K562 (cell line): ENCODE results near the gene BIRC5. TPM values are rescaled to one million over a fixed set of nuclear protein-coding genes. Genes with fewer than 3 reads are reported as not detected.

Source experiments
- ATAC-seq: fragments of 200-7000 bp; cut with Tn5 transposase; 3 replicates; pipeline ENCODE4 v1.9.1; 2020; ENCODE audit warnings: moderate library complexity
- BruUV-seq: library from RNA; stranded (reverse); fragments of 400-500 nt; replicated peaks from 2 replicates; lab custom pipeline; 2021; lab: Mats Ljungman, UMichigan
- CTCF ChIA-PET: fragments of 300-600 bp; formaldehyde crosslinking; extraction: SDS; loops from one replicate; lab custom pipeline; 2021; ENCODE audit warnings: low intra/inter-chr PET ratio; lab: Yijun Ruan, JAX
- POLR2A ChIA-PET: fragments of 300-600, 350-650 bp; sonication (Branson Sonifier 250); formaldehyde crosslinking; extraction: SDS; loops from one replicate; lab custom pipeline; 2021; ENCODE audit warnings: antibody characterized with exemption, inconsistent platforms; lab: Yijun Ruan, JAX
- DNase-seq, 4 experiments: peaks; one replicate each; pipeline versions ENCODE4 v3.0.0 to v3.0.0-alpha.2; 2011 to 2018; ENCODE audit warnings: low spot score in 3 of 4, mixed read lengths in 3 of 4; ENCODE audit errors: extremely low read depth in 1 of 4
- FAIRE-seq: peaks from 2 replicates; lab custom pipeline; 2011; peaks lifted over from hg19 to GRCh38; lab: Jason Lieb, UNC
- H2AFZ ChIP-seq: 2 replicates; pipeline ENCODE4 v1.6.0; 2011; ENCODE audit warnings: low read depth, low read length, control low read depth, inconsistent platforms
- H3K27ac ChIP-seq: fragments of 200-600 bp; 3 replicates; pipeline ENCODE4 v1.8.0; 2011; ENCODE audit warnings: low read depth, mild to moderate bottlenecking, control low read depth, inconsistent platforms, low read length, moderate library complexity, mixed read lengths; ENCODE audit errors: extremely low read depth
- H3K27me3 ChIP-seq, 2 experiments: fragments of 300-600 bp in 1 of 2; 2 replicates in 1 of 2; 3 replicates in 1 of 2; pipeline versions ENCODE4 v1.6.0 to v1.8.0; 2011; ENCODE audit warnings: inconsistent platforms in 2 of 2, low read length in 2 of 2, mild to moderate bottlenecking in 1 of 2, mixed read lengths in 1 of 2, moderate library complexity in 1 of 2; ENCODE audit not compliant: control insufficient read depth in 2 of 2, insufficient read depth in 2 of 2
- H3K36me3 ChIP-seq: fragments of 300-600 bp; 3 replicates; pipeline ENCODE4 v1.8.0; 2011; ENCODE audit warnings: mild to moderate bottlenecking, low read length, inconsistent platforms; ENCODE audit not compliant: control insufficient read depth, insufficient read depth
- H3K4me1 ChIP-seq, 2 experiments: fragments of 200-600 bp in 1 of 2; replicated peaks in 1 of 2; 2 replicates in 1 of 2; 3 replicates in 1 of 2; pipeline versions ENCODE4 v1.5.1 to v1.8.0; 2011; ENCODE audit warnings: inconsistent platforms in 2 of 2, low read length in 2 of 2, mild to moderate bottlenecking in 1 of 2, mixed read lengths in 1 of 2, moderate library complexity in 1 of 2; ENCODE audit not compliant: control insufficient read depth in 2 of 2, insufficient read depth in 2 of 2
- H3K4me2 ChIP-seq: 2 replicates; pipeline ENCODE4 v1.6.1; 2011; ENCODE audit warnings: low read length, control low read depth, inconsistent platforms, mixed read lengths; ENCODE audit not compliant: insufficient read depth
- H3K4me3 ChIP-seq: fragments of 200-600 bp; sonication (generic), shearing (Covaris generic); 2 replicates; pipeline ENCODE4 v1.5.1; 2016; ENCODE audit warnings: control low read depth, inconsistent platforms
- H3K79me2 ChIP-seq: fragments of 200-600 bp; 3 replicates; pipeline ENCODE4 v1.8.0; 2011; ENCODE audit warnings: low read length, inconsistent platforms; ENCODE audit not compliant: control insufficient read depth, insufficient read depth
- H3K9ac ChIP-seq, 2 experiments: 2 replicates each; pipeline versions ENCODE4 v1.6.0 to v1.6.1; 2011; ENCODE audit warnings: low read depth in 2 of 2, low read length in 2 of 2, control low read depth in 1 of 2, inconsistent platforms in 1 of 2, mild to moderate bottlenecking in 1 of 2, mixed read lengths in 1 of 2; ENCODE audit not compliant: insufficient read depth in 1 of 2
- H3K9me1 ChIP-seq: one replicate; pipeline ENCODE4 v1.6.0; 2011; ENCODE audit warnings: inconsistent platforms, mild to moderate bottlenecking, low read length, moderate library complexity; ENCODE audit not compliant: control insufficient read depth, insufficient read depth
- H3K9me3 ChIP-seq: replicated peaks from 2 replicates; pipeline ENCODE4 v1.5.1; 2011; ENCODE audit warnings: low read depth, low read length, inconsistent platforms; ENCODE audit not compliant: control insufficient read depth, insufficient read depth
- H4K20me1 ChIP-seq: replicated peaks from 2 replicates; pipeline ENCODE4 v1.6.1; 2011; ENCODE audit warnings: low read length, inconsistent platforms, mixed read lengths; ENCODE audit not compliant: control insufficient read depth, insufficient read depth
- ADNP ChIP-seq: fragments of 200-800 bp; sonication (Bioruptor generic); IDR thresholded peaks from 2 replicates; pipeline ENCODE4 v1.6.1; 2016; ENCODE audit warnings: missing genetic modification characterization, missing compliant biosample characterization
- ATF1 ChIP-seq, 2 experiments: fragments of 450-650 bp in 1 of 2; IDR thresholded peaks; 2 replicates each; pipeline ENCODE4 v1.6.1; 2016; ENCODE audit warnings: missing compliant biosample characterization in 1 of 2, missing genetic modification characterization in 1 of 2
- BCOR ChIP-seq: fragments of 450-650 bp; IDR thresholded peaks from 2 replicates; pipeline ENCODE4 v1.6.1; 2016
- CHD4 ChIP-seq: fragments of 200-600 bp; sonication (generic); IDR thresholded peaks from 3 replicates; pipeline ENCODE4 v1.6.1; 2012; ENCODE audit warnings: low read depth, mild to moderate bottlenecking, mixed read lengths, low read length, inconsistent platforms; ENCODE audit not compliant: insufficient read depth, insufficient replicate concordance, poor library complexity, severe bottlenecking
- CTBP1 ChIP-seq: fragments of 450-650 bp; IDR thresholded peaks from 2 replicates; pipeline ENCODE4 v1.6.1; 2016; ENCODE audit warnings: borderline replicate concordance
- EP400 ChIP-seq: fragments of 450-650 bp; IDR thresholded peaks from 2 replicates; pipeline ENCODE4 v1.6.1; 2017; ENCODE audit warnings: antibody characterized with exemption, mild to moderate bottlenecking, moderate library complexity
- ESRRA ChIP-seq: fragments of 450-650 bp; IDR thresholded peaks from 2 replicates; pipeline ENCODE4 v1.6.1; 2014; ENCODE audit warnings: low read depth, mild to moderate bottlenecking, moderate library complexity, borderline replicate concordance
- RBM25 ChIP-seq: fragments of 200-400 bp; formaldehyde crosslinking; IDR thresholded peaks from 2 replicates; pipeline ENCODE4 v1.6.1; 2018; ENCODE audit warnings: low read length, low read depth, moderate library complexity; ENCODE audit not compliant: severe bottlenecking
- SPI1 ChIP-seq: IDR thresholded peaks from 2 replicates; pipeline ENCODE4 v1.6.1; 2011; ENCODE audit warnings: low read depth, low read length, control low read depth, borderline replicate concordance
- TAF15 ChIP-seq: fragments of 200-400 bp; formaldehyde crosslinking; IDR thresholded peaks from 2 replicates; pipeline ENCODE4 v1.6.1; 2017; ENCODE audit warnings: mild to moderate bottlenecking, low read depth, low read length, moderate library complexity
- TRIM24 ChIP-seq, 2 experiments: fragments of 450-650 bp; IDR thresholded peaks; 2 replicates each; pipeline ENCODE4 v1.6.1; 2016
- ZBTB33 ChIP-seq: sonication (generic); formaldehyde crosslinking; IDR thresholded peaks from 2 replicates; pipeline ENCODE4 v1.8.1; 2023; ENCODE audit warnings: mild to moderate bottlenecking, missing genetic modification reagents
- ZNF511 ChIP-seq: sonication (generic); formaldehyde crosslinking; IDR thresholded peaks from 2 replicates; pipeline ENCODE4 v1.8.0; 2022; ENCODE audit warnings: mild to moderate bottlenecking, missing genetic modification reagents
- ZZZ3 ChIP-seq: fragments of 450-650 bp; IDR thresholded peaks from 2 replicates; pipeline ENCODE4 v1.6.1; 2016; ENCODE audit warnings: antibody characterized with exemption, mild to moderate bottlenecking, moderate library complexity
- WGBS: fragments of 100-300 bp; shearing (Covaris generic); methylation state at CpG from one replicate; pipeline ENCODE4 v1.1.6; 2016; ENCODE audit warnings: low coverage, mixed read lengths; ENCODE audit not compliant: insufficient coverage; ENCODE audit errors: missing lambda C conversion rate; 5-methylcytosine and 5-hydroxymethylcytosine counted together
- in situ Hi-C: fragments of 300-500 bp; cut with MboI; formaldehyde crosslinking; loops from 4 replicates; pipeline ENCODE4 v1.15.0; 2018; ENCODE audit warnings: inconsistent platforms, mixed read lengths
- intact Hi-C: fragments of 100-400 bp; cut with micrococcal nuclease; formaldehyde crosslinking; loops from 2 replicates; pipeline ENCODE4 v1.14.2; 2022
- polyA plus RNA-seq, 8 experiments: library from polyadenylated mRNA; depleted of rRNA in 4 of 8; stranded (reverse) in 5 of 8; unstranded in 3 of 8; fragments of >200 nt; fragmentation: Nextera tagmentation in 2 of 8; fragmentation: Illumina TruSeq in 1 of 8; extraction: Ambion mirVana in 2 of 8; extraction: Trizol in 1 of 8; gene quantifications; 2 replicates each; pipeline versions ENCODE4 v1.2.1 to v1.2.3, GENCODE V29; 2011 to 2014; ENCODE audit warnings: inconsistent platforms in 1 of 8, missing spikeins in 1 of 8
- total RNA-seq, 7 experiments: library from RNA; depleted of rRNA in 6 of 7; stranded (reverse); fragments of >200 nt in 6 of 7; fragmentation: Illumina TruSeq in 2 of 7; extraction: Trizol in 2 of 7; gene quantifications; 2 replicates each; pipeline versions ENCODE4 v1.2.1 to v1.2.3, GENCODE V29; 2011 to 2021; ENCODE audit warnings: low replicate concordance in 1 of 7

BIRC5 gene
- total and polyA plus RNA-seq, 9 of the 15 experiments (the other 6 are each of a cell fraction or from before 2014, with no cell fraction given), result 64.4 to 140 (median 101) TPM

- peak; percentile 73; the same call in 1 of the 2 replicates for TF ChIP-seq ZNF511
- TF ChIP-seq ATF1 (CRISPR knock-in tag; IDR thresholded peaks at IDR 0.05), result no peak
- peak; percentile 79 for TF ChIP-seq ATF1 (tag; IDR thresholded peaks at IDR 0.05)
- TF ChIP-seq ZZZ3, result no peak
- no peak for TF ChIP-seq RBM25
- TF ChIP-seq ESRRA, result peak; percentile 97
- no peak for TF ChIP-seq SPI1
Measured at GRCh38 chr17:78253946-78254672, 40.1 kb downstream of the BIRC5 start (continued).

GRCh38 chr17:78255029-78255656 lies 41.1 kb downstream of the BIRC5 start:
- Histone ChIP-seq H3K9me1 (no peaks in the 10 kb centered on the region), H3K79me2 (peaks cover 25% of the 10 kb centered on the region), H3K9ac (no peak overlapping the region), H3K4me1 (peaks cover 64 to 95% of the 10 kb centered on the region in 2 experiments), H3K27me3 (no peaks in the 10 kb centered on the region), H3K9me3 (no peaks in the 10 kb centered on the region), H3K4me3 (no peak overlapping the region), H3K27ac (peak overlapping the region; percentile 23; the same call in 1 of the 3 replicates), H4K20me1 (no peaks in the 10 kb centered on the region), H2AFZ (no peak overlapping the region), H3K4me2 (peak overlapping the region; percentile 7; the same call in 1 of the 2 replicates), H3K36me3 (no peaks in the 10 kb centered on the region)
- WGBS, result 88% methylated on average over 18 of the region's 18 CpGs
- intact Hi-C loops, result no loop called here
- no TSS peak for BruUV-seq
- ATAC-seq (no peak), DNase-seq (peak in 1 of 4 experiments; percentile 6), FAIRE-seq (no peak)
- CTCF ChIA-PET, result interaction anchor here (0.6 kb wide), 1 partner anchor 61 kb away, joined by 3 read pairs; no protein-coding TSS in a partner anchor
- TF ChIP-seq CTBP1 (no peak), BCOR (0 out of 2 replicates have a peak, but pooled peaks have one; percentile 20), CHD4 (no peak), ZBTB33 (CRISPR knock-in tag) (peak; percentile 91), TRIM24 (IDR thresholded peaks at IDR 0.05) (0 out of 4 replicates have a peak, but pooled peaks of 1 of the 2 experiments have one; percentile 2), ADNP (tag) (peak; percentile 16), TAF15 (no peak), EP400 (no peak)
- POLR2A ChIA-PET, result interaction anchor here (0.6 to 1.1 kb wide), 7 partner anchors 8 to 167 kb away, joined by 3 to 5 read pairs (median 4); no protein-coding TSS in a partner anchor
- in situ Hi-C loops, result no loop called here
